Activated T-cell treated with anti-CD3 and anti-CD28 coated beads for 1 hour (primary cell): ENCODE measurements around the gene ZBTB46.

ENCODE experiments used
- DNase-seq: peaks from one replicate; pipeline ENCODE4 v3.0.0-alpha.2; 2020; ENCODE audit warnings: low read depth

ZBTB46 gene

DNA sequence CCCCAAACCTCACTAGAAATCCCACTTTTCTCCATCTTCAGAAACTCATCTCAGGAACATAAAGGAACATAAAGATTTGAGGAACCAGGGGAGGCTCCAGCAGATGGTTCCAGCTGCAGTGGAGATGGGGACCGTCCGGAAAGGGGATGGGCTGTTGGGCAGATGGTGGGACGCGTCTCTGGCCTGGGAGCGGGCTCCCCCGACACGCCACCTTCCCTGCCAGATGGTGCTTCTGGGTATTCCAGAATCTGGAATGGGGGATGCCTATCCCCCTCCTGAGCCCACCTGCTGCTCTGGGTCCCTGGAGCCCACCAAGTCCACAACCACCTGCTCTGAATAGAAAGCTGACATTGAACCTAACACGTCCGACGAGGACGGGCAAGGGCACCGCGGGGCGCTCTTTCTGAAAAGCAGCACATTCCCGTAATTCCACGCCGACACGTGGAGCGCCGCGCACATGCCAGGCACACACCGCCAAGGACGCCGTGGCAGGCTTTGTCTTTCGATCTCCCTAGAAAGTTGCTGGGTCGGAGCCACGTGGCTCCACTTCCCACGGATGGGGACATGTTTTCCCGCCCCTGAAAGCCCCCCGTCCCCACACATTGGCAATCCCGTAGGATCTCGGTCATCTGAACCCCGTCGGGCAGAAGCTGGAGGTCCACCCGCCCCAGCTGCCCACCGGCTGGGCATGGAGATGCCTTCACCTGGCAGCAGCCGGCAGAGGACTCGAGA is 64.2 kb downstream of the ZBTB46 start:
- DNase-seq: no peak

DNA sequence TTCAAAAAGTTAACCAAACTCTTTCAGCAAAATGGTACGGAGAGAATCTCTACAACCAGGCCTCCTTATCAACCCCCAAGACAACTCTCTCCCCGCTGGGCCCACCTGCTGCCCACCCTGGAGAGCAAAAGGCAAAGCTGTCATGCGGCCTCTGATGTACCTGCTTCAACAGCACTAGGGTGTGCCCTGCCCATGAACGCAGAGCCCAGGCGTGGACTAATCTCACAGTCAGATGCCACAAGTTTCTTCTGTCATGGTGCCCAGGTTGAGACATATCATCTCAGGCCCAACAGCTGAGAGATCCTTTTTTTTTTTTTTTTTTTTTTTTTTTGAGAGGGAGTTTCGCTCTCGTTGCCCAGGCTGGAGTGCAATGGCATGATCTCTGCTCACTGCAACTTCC is 65.2 kb downstream of the ZBTB46 start:
- DNase-seq: no peak

- DNase-seq: no peak
These were observed 65.8 kb downstream of the ZBTB46 start for GRCh38 chr20:63765082-63765873.

DNA sequence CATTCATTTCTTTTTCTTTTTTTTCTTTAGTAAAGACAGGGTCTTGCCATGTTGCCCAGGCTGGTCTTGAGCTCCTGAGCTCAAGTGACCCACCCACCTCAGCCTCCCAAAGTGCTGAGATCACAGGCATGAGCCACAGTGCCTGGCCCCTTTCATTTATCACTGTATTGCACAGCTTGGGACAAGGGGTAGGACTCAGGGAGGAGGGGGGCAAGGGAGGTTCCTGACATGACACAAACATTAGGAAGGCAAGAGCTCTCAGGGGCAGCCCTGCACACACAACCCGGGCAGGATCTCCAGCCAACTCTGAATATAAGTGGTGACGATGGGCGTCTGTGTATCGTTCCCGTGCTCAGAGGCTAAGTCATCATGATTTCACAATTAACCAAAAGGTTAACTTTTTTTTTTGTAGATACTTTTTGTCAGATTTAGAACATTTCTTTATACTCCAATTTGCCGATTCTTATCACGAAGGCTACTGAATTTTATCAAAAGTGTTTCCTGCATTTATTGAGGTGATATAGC is 71.6 kb downstream of the ZBTB46 start:
- DNase-seq: no peak

DNA sequence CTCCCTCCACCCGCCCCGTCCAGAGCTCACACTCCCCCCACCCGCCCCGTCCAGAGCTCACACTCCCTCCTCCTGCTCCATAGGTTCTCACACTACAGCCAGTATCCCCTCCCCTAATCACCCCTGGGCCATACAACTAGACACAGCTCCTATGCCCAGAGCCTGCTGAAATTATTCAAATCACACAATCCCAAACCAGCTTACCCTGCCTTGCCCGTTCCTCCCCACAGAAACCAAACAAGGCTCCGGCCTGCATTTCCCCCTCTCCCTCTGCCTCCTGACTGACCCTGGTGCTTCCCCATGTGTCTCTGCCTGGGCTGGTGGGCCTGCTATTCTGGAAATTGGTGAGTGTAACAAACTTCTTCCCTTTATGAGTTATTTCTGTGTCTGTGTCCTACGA is 72.9 kb downstream of the ZBTB46 start:
- no peak for DNase-seq

GRCh38 chr20:63756648-63756991 is 74.4 kb downstream of the ZBTB46 start:
- DNase-seq: no peak

DNA sequence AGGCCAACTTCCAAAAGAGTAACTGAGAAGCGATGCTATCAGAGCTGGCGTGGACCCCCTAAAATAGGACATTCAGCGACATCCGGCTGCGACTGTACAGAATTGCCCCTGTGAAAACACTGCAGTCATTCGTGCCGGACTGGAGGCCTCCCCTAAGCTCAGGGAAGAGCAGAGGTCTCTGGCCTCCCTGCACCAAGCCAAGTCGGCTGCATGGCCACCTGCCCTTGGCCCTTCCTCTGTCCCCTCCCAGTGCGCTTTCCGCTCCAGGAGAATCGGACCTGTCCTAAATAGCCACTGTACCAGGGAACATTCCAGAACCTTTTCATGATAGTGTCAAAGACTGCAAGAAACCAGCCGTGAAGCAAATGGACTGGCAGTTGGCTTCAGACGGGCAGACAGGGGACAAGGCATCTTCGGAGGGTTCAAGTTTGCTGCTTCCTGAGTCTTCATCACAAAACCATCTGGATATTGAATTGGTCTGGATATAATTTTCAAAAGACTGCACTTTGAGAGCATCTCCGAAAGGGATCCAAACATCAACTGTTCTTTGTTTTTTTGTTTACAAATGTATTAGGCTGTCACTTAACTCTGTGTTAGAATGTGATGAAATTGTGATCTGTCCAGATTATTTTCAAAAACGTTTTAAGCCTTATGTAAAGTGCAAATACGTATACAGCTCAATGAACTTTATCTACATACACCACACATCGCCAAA is 75.0 kb downstream of the ZBTB46 start:
- DNase-seq: no peak

DNA sequence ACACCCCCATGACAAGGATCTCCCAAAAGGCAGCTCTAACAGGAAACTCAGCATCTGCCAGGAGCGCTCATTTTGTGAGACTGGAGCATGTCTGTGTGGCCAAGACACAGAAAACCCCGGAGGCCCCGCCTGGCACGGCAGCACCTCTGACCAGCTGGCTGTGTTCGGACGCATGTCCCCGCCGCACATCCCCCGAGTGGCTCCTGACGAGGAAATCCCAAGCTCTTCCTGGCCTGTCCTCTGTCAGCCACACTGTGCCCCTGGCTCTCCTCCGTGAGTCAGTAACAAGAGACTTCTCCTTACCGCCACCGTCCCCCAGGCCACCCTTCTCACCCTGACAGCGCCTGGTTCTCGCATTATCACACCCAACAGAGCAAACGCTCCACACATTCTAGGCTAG is 77.1 kb downstream of the ZBTB46 start:
- DNase-seq: no peak

- no peak for DNase-seq
These were observed 77.7 kb downstream of the ZBTB46 start for GRCh38 chr20:63753381-63753780.

DNA sequence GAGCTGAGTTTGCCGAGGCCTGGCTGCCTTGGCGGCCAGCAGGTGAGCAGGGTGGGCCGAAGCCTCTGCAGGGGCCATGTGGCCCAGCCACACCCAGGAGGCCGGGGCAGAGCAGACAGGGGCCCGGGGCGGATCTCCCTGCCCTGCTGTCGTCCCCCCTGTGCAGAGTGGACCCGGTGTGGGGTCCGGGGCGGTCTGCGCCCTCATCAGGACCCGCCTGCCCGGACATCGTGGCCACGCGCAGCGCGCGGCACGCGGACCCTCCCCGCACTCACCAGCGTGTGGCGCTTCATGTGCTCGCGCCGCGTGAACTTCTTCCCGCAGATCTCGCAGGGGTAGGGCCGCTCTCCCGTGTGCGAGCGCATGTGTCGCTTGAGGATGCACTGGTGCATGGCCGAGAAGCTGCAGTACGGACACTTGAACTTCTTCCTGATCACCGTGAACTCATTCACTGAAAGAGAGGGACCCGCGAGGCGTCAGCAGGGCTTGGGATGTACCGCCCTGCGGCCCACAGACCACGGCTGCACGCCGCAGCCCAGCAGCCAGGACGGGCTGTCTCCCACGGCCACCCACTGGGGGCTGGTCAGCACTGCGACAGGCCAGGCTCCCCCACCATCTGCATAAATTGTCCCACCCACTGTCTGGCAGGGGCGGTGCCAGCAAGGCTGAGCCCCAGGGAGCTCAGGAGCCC is 78.5 kb downstream of the ZBTB46 start:
- no peak for DNase-seq

DNA sequence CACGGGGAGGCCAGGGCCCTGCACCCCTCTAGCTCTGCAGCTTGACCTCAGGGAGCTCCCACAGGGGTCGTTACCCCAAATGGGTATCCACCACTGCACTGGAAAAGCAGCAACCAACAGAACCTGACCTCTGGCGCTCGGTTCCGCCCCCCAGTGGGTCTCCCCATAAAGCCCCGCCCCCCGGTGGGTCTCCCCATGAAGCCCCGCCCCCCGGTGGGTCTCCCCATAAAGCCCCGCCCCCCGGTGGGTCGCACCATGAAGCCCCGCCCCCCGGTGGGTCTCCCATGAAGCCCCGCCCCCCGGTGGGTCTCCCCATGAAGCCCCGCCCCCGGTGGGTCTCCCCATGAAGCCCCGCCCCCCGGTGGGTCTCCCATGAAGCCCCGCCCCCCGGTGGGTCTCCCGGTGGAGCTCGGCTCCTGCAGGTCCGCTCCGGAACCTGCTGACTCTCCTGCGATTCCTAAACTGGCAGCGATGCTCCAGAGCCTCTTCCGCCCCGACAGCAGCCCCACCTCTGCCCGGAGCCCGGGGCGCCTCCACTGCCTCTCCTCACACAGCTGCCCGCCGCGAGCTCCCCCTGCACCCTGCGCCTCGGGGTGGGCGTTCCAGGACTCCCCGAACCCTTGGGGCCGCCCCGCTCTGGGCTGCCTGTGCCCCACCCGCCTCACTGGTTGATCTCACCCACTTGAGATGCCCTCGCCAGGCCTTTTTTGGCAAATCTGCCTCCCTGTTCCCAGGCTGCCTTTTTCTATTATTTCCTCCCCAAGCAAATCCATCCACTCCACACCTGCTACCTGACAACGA is 79.4 kb downstream of the ZBTB46 start:
- no peak for DNase-seq

- DNase-seq: peak; percentile 59
These were observed 80.1 kb downstream of the ZBTB46 start for GRCh38 chr20:63750807-63751470.

DNA sequence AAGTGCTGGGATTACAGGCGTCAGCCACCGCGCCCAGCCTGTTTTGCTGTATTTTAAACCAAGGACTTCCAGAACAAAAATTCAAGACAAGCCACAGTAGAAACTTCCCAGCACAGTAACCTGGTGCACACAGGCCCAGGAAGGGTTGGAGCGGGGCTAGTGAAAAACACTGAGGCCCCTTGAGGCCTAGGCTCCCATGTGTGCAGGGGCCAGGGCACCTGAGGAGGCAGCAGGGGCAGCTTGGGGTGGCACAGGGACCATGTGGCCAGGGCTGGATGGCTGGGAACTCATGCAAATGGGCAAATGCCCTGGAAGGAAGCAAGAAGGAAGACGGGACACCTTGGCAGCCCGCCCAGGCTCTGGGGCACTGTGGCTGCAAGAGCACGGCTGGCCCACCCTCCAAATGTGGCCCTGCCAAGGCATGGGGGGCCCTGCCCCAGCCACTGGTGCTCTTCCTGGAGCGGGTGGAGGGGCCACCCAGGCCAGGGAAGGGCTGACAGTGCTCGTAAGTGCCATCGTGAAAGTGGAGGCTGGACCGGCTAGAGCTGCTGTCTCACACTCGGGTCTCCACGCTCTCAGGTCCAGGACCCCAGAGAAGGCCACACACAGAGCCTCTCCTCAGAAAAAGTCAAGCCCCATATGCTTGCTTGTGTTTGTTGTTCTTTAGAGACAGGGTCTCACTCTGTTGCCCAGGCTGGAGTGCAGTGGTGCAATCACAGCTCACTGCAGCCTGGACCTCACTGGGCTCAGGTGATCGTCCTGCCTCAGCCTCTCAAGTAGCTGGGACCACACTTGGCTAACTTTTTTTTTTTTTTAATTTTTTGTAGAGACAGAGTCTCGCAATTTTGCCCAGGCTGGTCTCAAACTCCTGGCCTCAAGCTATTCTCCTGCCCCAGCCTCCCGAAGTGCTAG is 81.2 kb downstream of the ZBTB46 start:
- DNase-seq: no peak

- DNase-seq: no peak
These were observed 82.2 kb downstream of the ZBTB46 start for GRCh38 chr20:63748934-63749270.

- no peak for DNase-seq
These were observed 82.8 kb downstream of the ZBTB46 start for GRCh38 chr20:63748070-63748933.

DNA sequence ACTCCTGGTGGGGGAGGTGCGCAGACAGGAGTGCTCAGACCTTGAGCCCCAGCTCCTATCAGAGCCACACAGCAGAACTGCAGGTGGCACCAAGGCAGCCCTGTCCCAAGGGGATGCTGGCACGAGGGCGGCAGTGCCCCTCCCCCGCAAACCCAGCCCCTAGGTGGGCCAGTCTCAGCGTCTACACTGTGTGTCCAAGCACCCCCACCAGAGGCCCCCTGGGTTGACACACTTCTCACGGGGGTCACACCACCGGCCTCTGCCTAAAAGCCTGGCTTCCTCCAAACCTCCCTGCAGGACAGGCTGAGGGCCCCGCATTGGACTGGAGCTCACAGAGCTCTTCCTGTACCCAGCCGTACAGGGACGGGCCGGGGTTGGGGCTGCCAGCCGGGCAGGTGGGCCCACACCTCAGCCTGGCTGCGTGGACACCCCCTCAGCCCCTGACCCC is 83.4 kb downstream of the ZBTB46 start:
- DNase-seq: no peak

DNA sequence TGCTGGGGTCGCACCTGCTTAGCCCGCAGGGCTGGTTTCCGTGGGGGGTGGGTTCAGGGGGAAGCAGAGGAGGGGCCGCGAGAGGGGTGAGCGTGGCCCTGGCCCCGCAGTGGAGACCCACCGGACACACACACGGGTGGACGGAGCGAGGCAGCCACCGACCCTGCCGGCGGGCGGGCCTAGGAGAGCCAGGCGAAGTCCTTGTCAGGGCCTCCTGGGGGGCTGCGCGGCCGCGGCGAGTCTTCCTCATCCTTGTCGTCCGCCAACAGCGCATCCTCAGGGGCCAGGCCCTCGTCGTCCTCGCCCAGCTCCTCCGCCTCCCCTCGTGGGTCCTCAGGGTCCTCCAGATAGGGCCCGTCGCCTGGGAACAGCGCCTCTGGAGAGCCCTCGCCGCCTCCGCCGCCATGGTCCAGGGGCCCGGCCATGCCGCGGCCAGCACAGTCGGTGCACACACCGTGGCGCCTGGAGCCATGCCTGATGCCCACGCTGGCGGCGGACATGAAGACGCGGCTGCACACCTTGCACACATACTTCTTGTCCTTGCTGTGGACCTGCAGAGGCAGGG is 84.2 kb downstream of the ZBTB46 start:
- no peak for DNase-seq

GRCh38 chr20:63745961-63746731 is 84.9 kb downstream of the ZBTB46 start:
- no peak for DNase-seq
